HG02885 (cell line): ENCODE results near the gene MICAL3.
"Not testable (repeated sequence)": the region's sequence is repeated elsewhere in the genome, so short reads cannot be mapped to it uniquely, and the experiment has no call there.

Source experiments
- ATAC-seq: cut with Tn5 transposase; IDR thresholded peaks from one replicate; pipeline ENCODE4 v1.9.1; 2021; ENCODE audit warnings: mild to moderate bottlenecking; ENCODE audit not compliant: unreplicated experiment, poor library complexity

MICAL3 gene

GRCh38 chr22:18033204-18033998, 9.0 kb upstream of the MICAL3 start:
- ATAC-seq = no peak

- ATAC-seq = no peak
Observed at GRCh38 chr22:18032455-18033101, 8.2 kb upstream of the MICAL3 start.

GRCh38 chr22:18031695-18032454, 7.5 kb upstream of the MICAL3 start:
- no peak for ATAC-seq

- ATAC-seq = no peak
Observed at GRCh38 chr22:18029686-18030267, 5.4 kb upstream of the MICAL3 start.

- ATAC-seq = peak; percentile 52
Observed at GRCh38 chr22:18028817-18029527, 4.6 kb upstream of the MICAL3 start.

GRCh38 chr22:18025898-18026297, 1.5 kb upstream of the MICAL3 start:
- not testable (repeated sequence) for ATAC-seq

GRCh38 chr22:18024956-18025720, 777 bp upstream of the MICAL3 start:
- ATAC-seq = no peak

- no peak for ATAC-seq
Observed at GRCh38 chr22:18023509-18024275, 669 bp downstream of the MICAL3 start.

- ATAC-seq = no peak
Observed at GRCh38 chr22:18022876-18023275, 1.5 kb downstream of the MICAL3 start.

GRCh38 chr22:18021431-18021830, 2.9 kb downstream of the MICAL3 start:
- ATAC-seq = no peak

- ATAC-seq = not testable (repeated sequence)
Observed at GRCh38 chr22:18020743-18021142, 3.6 kb downstream of the MICAL3 start.

GRCh38 chr22:18013947-18014346, 10.4 kb downstream of the MICAL3 start:
- ATAC-seq = no peak

GRCh38 chr22:18013436-18013835, 10.9 kb downstream of the MICAL3 start:
- ATAC-seq = no peak

GRCh38 chr22:18012531-18012930, 11.8 kb downstream of the MICAL3 start:
- ATAC-seq = no peak

- no peak for ATAC-seq
Observed at GRCh38 chr22:18010266-18010665, 14.1 kb downstream of the MICAL3 start.

- no peak for ATAC-seq
Observed at GRCh38 chr22:18008136-18008535, 16.2 kb downstream of the MICAL3 start.

GRCh38 chr22:18005201-18005926, 19.0 kb downstream of the MICAL3 start:
- ATAC-seq = no peak

- not testable (repeated sequence) for ATAC-seq
Observed at GRCh38 chr22:18001894-18002315, 22.5 kb downstream of the MICAL3 start.
